GM12891 (cell line): ENCODE data around the gene CFL2.

Experiments used
- PAX5 ChIP-seq: IDR thresholded peaks from 2 replicates; pipeline ENCODE4 v1.6.1; 2011; ENCODE audit warnings: low read length, moderate library complexity, mild to moderate bottlenecking; ENCODE audit not compliant: insufficient read depth, severe bottlenecking
- POLR2A ChIP-seq: IDR thresholded peaks from 2 replicates; pipeline ENCODE4 v1.6.1; 2011; ENCODE audit warnings: low read depth, low read length, control low read depth
- POLR2AphosphoS5 ChIP-seq: IDR thresholded peaks from 2 replicates; pipeline ENCODE4 v1.6.1; 2011; ENCODE audit warnings: low read depth, low read length, control low read depth
- SPI1 ChIP-seq: IDR thresholded peaks from 2 replicates; pipeline ENCODE4 v1.6.1; 2011; ENCODE audit warnings: low read depth, low read length, control low read depth
- TAF1 ChIP-seq: IDR thresholded peaks from 2 replicates; pipeline ENCODE4 v1.6.1; 2011; ENCODE audit warnings: low read depth, low read length, control low read depth

DNA sequence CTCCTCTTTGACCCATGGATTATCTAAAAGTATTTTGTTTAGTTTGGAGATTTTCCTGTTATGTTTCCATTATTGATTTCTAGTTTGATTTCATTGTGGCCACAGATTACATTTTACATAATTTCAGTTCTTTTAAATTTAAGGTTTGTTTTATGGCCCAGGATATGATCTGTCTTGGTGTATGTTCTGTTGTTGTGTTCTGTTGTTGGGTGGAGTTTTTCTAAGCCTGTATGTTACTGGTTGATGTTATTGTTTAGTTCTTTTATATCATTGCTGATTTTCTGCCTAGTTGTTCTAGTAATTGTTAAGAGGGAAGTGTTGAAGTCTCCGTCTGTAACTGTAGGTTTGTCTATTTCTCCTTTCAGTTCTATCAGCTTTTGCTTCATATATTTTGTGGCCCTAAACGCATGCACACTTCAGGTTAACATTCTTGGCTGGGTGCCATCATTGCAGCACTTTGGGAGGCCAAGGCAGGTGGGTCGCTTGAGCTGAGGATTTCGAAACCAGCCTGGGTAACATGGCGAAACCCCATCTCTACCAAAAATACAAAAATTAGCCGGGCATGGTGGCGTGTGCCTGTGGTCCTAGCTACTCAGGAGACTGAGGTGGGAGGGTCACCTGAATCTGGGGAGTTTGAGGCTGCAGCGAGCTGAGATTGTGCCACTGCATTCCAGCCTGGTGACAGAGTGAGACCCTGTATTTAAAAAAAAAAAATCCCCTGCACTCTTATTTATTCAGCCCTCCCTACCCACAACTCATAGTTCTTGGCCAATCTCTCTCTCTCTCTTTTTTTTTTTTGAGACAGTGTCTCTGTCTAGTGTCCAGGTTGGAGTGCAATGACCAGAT, 28.1 kb upstream of the CFL2 start:
- no peak for TF ChIP-seq POLR2A
- TF ChIP-seq POLR2AphosphoS5 = no peak
- no peak for TF ChIP-seq SPI1
- TF ChIP-seq PAX5 = no peak
- TF ChIP-seq TAF1 = no peak
